ENCODE measurements around the gene TRIM63.

TRIM63 gene

GRCh38 chr1:26023009-26023408, 44.4 kb downstream of the TRIM63 start:
- ChIA-PET CTCF (interaction anchor here (0.9 to 1.8 kb wide), 3 partner anchors 9 to 122 kb away, joined by 4 to 5 read pairs (median 4); partner anchors contain the start of gene PAFAH2), POLR2A (no interaction called here)
- no peak for DNase-seq (ENCODE audit: extremely low spot score)
- TF ChIP-seq CTCF (IDR thresholded peaks at IDR 0.05; ENCODE audit: control extremely low read depth, extremely low read depth, low read depth, missing control alignments): no peak

GRCh38 chr1:26022404-26022779, 45.0 kb downstream of the TRIM63 start:
- ChIA-PET CTCF (interaction anchor here (1.2 to 1.8 kb wide), 5 partner anchors 10 to 123 kb away, joined by 3 to 6 read pairs (median 5); partner anchors contain the start of gene PAFAH2), POLR2A (no interaction called here)

GRCh38 chr1:26021647-26022403, 45.6 kb downstream of the TRIM63 start, which contains the start of gene EXTL1:
Gene EXTL1 (plus strand): TSS chr1:26021775. CDS start chr1:26022647, 872 bp downstream.
- POLR2A ChIA-PET: no interaction called here

More at GRCh38 chr1:26022404-26022779, 45.0 kb downstream of the TRIM63 start:
- no peak for TF ChIP-seq CTCF (IDR thresholded peaks at IDR 0.05; ENCODE audit: control extremely low read depth, extremely low read depth, low read depth, missing control alignments)
- DNase-seq (ENCODE audit: extremely low spot score): no peak

GRCh38 chr1:26020941-26021646, 46.3 kb downstream of the TRIM63 start:
- DNase-seq (ENCODE audit: extremely low spot score): no peak
- ChIA-PET POLR2A (no interaction called here), CTCF (interaction anchor here (1.2 to 1.9 kb wide), 5 partner anchors 13 to 24 kb away, joined by 3 to 6 read pairs (median 5); partner anchors contain the start of gene PAFAH2)
- TF ChIP-seq CTCF (IDR thresholded peaks at IDR 0.05; ENCODE audit: control extremely low read depth, extremely low read depth, low read depth, missing control alignments): no peak

More at GRCh38 chr1:26021647-26022403, 45.6 kb downstream of the TRIM63 start, which contains the start of gene EXTL1:
- TF ChIP-seq CTCF (IDR thresholded peaks at IDR 0.05; ENCODE audit: control extremely low read depth, extremely low read depth, low read depth, missing control alignments): no peak
- CTCF ChIA-PET: interaction anchor here (1.2 to 1.8 kb wide), 4 partner anchors 13 to 123 kb away, joined by 3 to 6 read pairs (median 5); partner anchors contain the start of gene PAFAH2
- no peak for DNase-seq (ENCODE audit: extremely low spot score)

GRCh38 chr1:26020330-26020768, 47.1 kb downstream of the TRIM63 start:
- TF ChIP-seq CTCF (IDR thresholded peaks at IDR 0.05; ENCODE audit: control extremely low read depth, extremely low read depth, low read depth, missing control alignments): no peak
- ChIA-PET CTCF (interaction anchor here (1.1 to 1.9 kb wide), 5 partner anchors 9 to 125 kb away, joined by 3 to 6 read pairs (median 5); partner anchors contain the start of gene PAFAH2), POLR2A (no interaction called here)
- no peak for DNase-seq (ENCODE audit: extremely low spot score)

GRCh38 chr1:26019641-26020315, 47.7 kb downstream of the TRIM63 start:
- CTCF ChIA-PET: interaction anchor here (1.1 to 1.9 kb wide), 5 partner anchors 10 to 124 kb away, joined by 3 to 6 read pairs (median 5); partner anchors contain the start of gene PAFAH2
- no peak for DNase-seq (ENCODE audit: extremely low spot score)
- TF ChIP-seq CTCF (IDR thresholded peaks at IDR 0.05; ENCODE audit: control extremely low read depth, extremely low read depth, low read depth, missing control alignments): no peak
- POLR2A ChIA-PET: no interaction called here
